A549 (cell line): Measurements from ENCODE around the gene FGF23. TPM values are rescaled to one million over a fixed set of nuclear protein-coding genes. Genes with fewer than 3 reads are reported as not detected.

Experiments
- ATAC-seq, 2 experiments: fragments of 200-7000 bp in 1 of 2; fragments of >200 bp in 1 of 2; cut with Nextera tagmentation in 1 of 2; cut with Tn5 transposase in 1 of 2; 3 replicates each; pipeline versions ENCODE4 v1.8.0 to v1.9.1; 2018 to 2020; ENCODE audit warnings: mild to moderate bottlenecking in 1 of 2, moderate library complexity in 1 of 2
- CTCF ChIA-PET: fragments of 300-600 bp; sonication (Branson Sonifier 250); formaldehyde crosslinking; extraction: SDS; loops from one replicate; lab custom pipeline; 2021; ENCODE audit warnings: antibody characterized with exemption, inconsistent platforms; lab: Yijun Ruan, JAX
- POLR2A ChIA-PET: fragments of 350-600 bp; formaldehyde crosslinking; extraction: SDS; loops from one replicate; lab custom pipeline; 2021; ENCODE audit warnings: antibody characterized with exemption, inconsistent platforms; lab: Yijun Ruan, JAX
- DNase-seq, 2 experiments: peaks; one replicate each; pipeline versions ENCODE4 v3.0.0 to v3.0.0-alpha.2; 2011 to 2016; ENCODE audit warnings: low read depth in 1 of 2, low spot score in 1 of 2
- FAIRE-seq: peaks from 2 replicates; lab custom pipeline; 2011; peaks lifted over from hg19 to GRCh38; lab: Jason Lieb, UNC
- H3K27ac ChIP-seq, 2 experiments: fragments of >200 bp; sonication (Bioruptor Twin); formaldehyde crosslinking; 3 replicates each; pipeline ENCODE4 v1.5.1; 2016 to 2017
- H3K4me1 ChIP-seq: fragments of >200 bp; sonication (Bioruptor Twin); formaldehyde crosslinking; 3 replicates; pipeline ENCODE4 v1.6.1; 2016
- H3K4me2 ChIP-seq: fragments of >200 bp; sonication (Bioruptor Twin); formaldehyde crosslinking; 3 replicates; pipeline ENCODE4 v1.6.1; 2016
- H3K4me3 ChIP-seq: fragments of >200 bp; sonication (Bioruptor Twin); formaldehyde crosslinking; 3 replicates; pipeline ENCODE4 v1.5.1; 2016
- H3K9me3 ChIP-seq: fragments of >200 bp; sonication (Bioruptor Twin); formaldehyde crosslinking; 3 replicates; pipeline ENCODE4 v1.6.1; 2016
- BHLHE40 ChIP-seq: IDR thresholded peaks from 2 replicates; pipeline ENCODE4 v1.6.1; 2012; ENCODE audit warnings: low read depth, low read length, inconsistent platforms
- CBX2 ChIP-seq: fragments of 200-600 bp; sonication (generic); IDR thresholded peaks from 2 replicates; pipeline ENCODE4 v1.6.1; 2016; ENCODE audit warnings: low read depth, mild to moderate bottlenecking, borderline replicate concordance
- EHF ChIP-seq: fragments of 250-450 bp; sonication (Bioruptor Pico); IDR thresholded peaks from 2 replicates; pipeline ENCODE4 v1.5.0; 2020; ENCODE audit warnings: mild to moderate bottlenecking
- FOSB ChIP-seq: fragments of 250-450 bp; sonication (Bioruptor Pico); IDR thresholded peaks from 2 replicates; pipeline ENCODE4 v1.5.0; 2020; ENCODE audit warnings: mild to moderate bottlenecking, moderate library complexity
- FOSL2 ChIP-seq, 2 experiments: fragments of 450-650 bp in 1 of 2; fragments of >200 bp in 1 of 2; sonication (Bioruptor Twin) in 1 of 2; formaldehyde crosslinking; IDR thresholded peaks; 2 replicates each; pipeline versions ENCODE4 v1.5.0 to v1.6.1; 2016 to 2020; ENCODE audit warnings: mild to moderate bottlenecking in 1 of 2, moderate library complexity in 1 of 2
- GATA3 ChIP-seq: IDR thresholded peaks from 2 replicates; pipeline ENCODE4 v1.6.1; 2012; ENCODE audit warnings: borderline replicate concordance
- HOXB13 ChIP-seq: fragments of 250-450 bp; sonication (Bioruptor Pico); IDR thresholded peaks from 2 replicates; pipeline ENCODE4 v1.5.0; 2020; ENCODE audit warnings: low read depth, mild to moderate bottlenecking, moderate library complexity
- HOXB5 ChIP-seq: fragments of 250-450 bp; sonication (Bioruptor Pico); IDR thresholded peaks from 2 replicates; pipeline ENCODE4 v1.5.0; 2020; ENCODE audit warnings: mild to moderate bottlenecking, moderate library complexity
- MAZ ChIP-seq: fragments of 150-350 bp; IDR thresholded peaks from 2 replicates; pipeline ENCODE4 v1.6.1; 2014; ENCODE audit warnings: antibody characterized with exemption, low read depth, low read length, borderline replicate concordance
- MYC ChIP-seq: IDR thresholded peaks from 2 replicates; pipeline ENCODE4 v1.6.1; 2012; ENCODE audit warnings: mild to moderate bottlenecking, inconsistent platforms, low read length, improper control_type of control experiment, borderline replicate concordance
- PHF8 ChIP-seq: fragments of 200-600 bp; sonication (generic); IDR thresholded peaks from 2 replicates; pipeline ENCODE4 v1.6.1; 2016; ENCODE audit warnings: low read depth, mild to moderate bottlenecking, antibody characterized with exemption, moderate library complexity, borderline replicate concordance
- POLR2A ChIP-seq: IDR thresholded peaks from 2 replicates; pipeline ENCODE4 v1.6.1; 2012; ENCODE audit warnings: mild to moderate bottlenecking, low read length
- RFX5 ChIP-seq: fragments of 450-650 bp; IDR thresholded peaks from 2 replicates; pipeline ENCODE4 v1.7.1; 2014; ENCODE audit warnings: antibody characterized with exemption, mild to moderate bottlenecking, moderate library complexity
- RNF2 ChIP-seq: fragments of 200-600 bp; sonication (generic); IDR thresholded peaks from 2 replicates; pipeline ENCODE4 v1.6.1; 2016; ENCODE audit warnings: low read depth, mild to moderate bottlenecking, antibody characterized with exemption, moderate library complexity, borderline replicate concordance
- TFCP2L1 ChIP-seq: fragments of 250-450 bp; sonication (Bioruptor Pico); IDR thresholded peaks from 2 replicates; pipeline ENCODE4 v1.5.0; 2021; ENCODE audit warnings: mild to moderate bottlenecking
- ZC3H11A ChIP-seq: fragments of 450-650 bp; IDR thresholded peaks from 2 replicates; pipeline ENCODE4 v1.6.1; 2014; ENCODE audit warnings: antibody characterized with exemption, mild to moderate bottlenecking
- ZNF302 ChIP-seq: fragments of 250-450 bp; sonication (Bioruptor Pico); IDR thresholded peaks from 2 replicates; pipeline ENCODE4 v1.9.0; 2021; ENCODE audit warnings: inconsistent platforms, mild to moderate bottlenecking, moderate library complexity
- ZSCAN20 ChIP-seq: fragments of 250-450 bp; sonication (Bioruptor Pico); IDR thresholded peaks from 2 replicates; pipeline ENCODE4 v1.8.0; 2022; ENCODE audit warnings: mild to moderate bottlenecking, moderate library complexity
- WGBS: methylation state at CpG from one replicate; pipeline ENCODE4 v1.1.6; 2017; ENCODE audit errors: missing lambda C conversion rate; 5-methylcytosine and 5-hydroxymethylcytosine counted together
- polyA minus RNA-seq: library from RNA; depleted of rRNA, polyadenylated mRNA; stranded (reverse); fragments of >200 nt; gene quantifications from 2 replicates; pipeline ENCODE4 v1.2.3, GENCODE V29; 2011; rRNA and poly(A)+ RNA removed
- polyA plus RNA-seq, 4 experiments: library from polyadenylated mRNA; depleted of rRNA in 3 of 4; stranded (reverse); fragments of >200 nt; fragmentation: RNase III in 1 of 4; extraction: RNeasy Plus Mini Kit Qiagen cat#74134 plus additional on column Dnase treatment in 1 of 4; gene quantifications; 2 replicates in 3 of 4; 3 replicates in 1 of 4; pipeline ENCODE4 v1.2.3, GENCODE V29; 2011 to 2017
- TF ChIP-seq, protein P1 (sequence below): fragments of >200 bp; sonication (Bioruptor Twin); formaldehyde crosslinking; IDR thresholded peaks from 3 replicates; pipeline ENCODE4 v1.5.1; 2016
- TF ChIP-seq, protein P2 (sequence below): fragments of >200 bp; sonication (Bioruptor Twin); formaldehyde crosslinking; IDR thresholded peaks from 3 replicates; pipeline ENCODE4 v1.6.1; 2016
- TF ChIP-seq, protein P3 (sequence below): IDR thresholded peaks from 2 replicates; pipeline ENCODE4 v1.6.1; 2012; ENCODE audit warnings: low read depth, borderline replicate concordance
- TF ChIP-seq, protein P4 (sequence below): fragments of 250-450 bp; sonication (Bioruptor Pico); IDR thresholded peaks from 2 replicates; pipeline ENCODE4 v1.5.0; 2020; ENCODE audit warnings: low read depth, mild to moderate bottlenecking, moderate library complexity

FGF23 gene
- polyA plus RNA-seq (2011; rRNA removed) (not detected in 2 replicates), polyA plus RNA-seq (2017; fragmentation: RNase III; extraction: RNeasy Plus Mini Kit Qiagen cat#74134 plus additional on column Dnase treatment) (not detected in 3 replicates), polyA minus RNA-seq (not detected in 2 replicates)
- polyA plus RNA-seq (2012; cell fraction: cytosol; rRNA removed): not detected in 2 replicates
- polyA plus RNA-seq (2012; cell fraction: nucleus; rRNA removed): not detected in 2 replicates

DNA sequence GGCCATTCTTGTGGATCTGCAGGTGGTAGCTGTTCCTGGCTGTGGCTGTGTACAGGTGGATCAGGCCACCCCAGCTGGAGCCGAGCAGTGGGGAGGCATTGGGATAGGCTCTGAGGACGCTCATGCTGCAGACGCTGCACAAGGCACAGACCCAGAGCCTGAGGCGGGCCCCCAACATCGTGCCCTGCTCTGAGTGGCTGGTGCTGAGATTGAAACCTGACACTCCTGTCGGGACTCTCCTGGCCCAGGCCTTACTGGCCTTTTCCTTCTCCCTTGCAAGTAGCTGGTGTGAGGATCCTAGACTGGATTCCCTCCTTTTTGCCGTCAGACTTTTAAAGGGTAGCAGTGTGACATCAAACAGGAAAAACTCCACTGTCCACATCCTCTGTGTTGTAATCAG lies at the start of gene FGF23:
Gene FGF23 (minus strand): TSS at position 308 of the 400 bp plus-strand sequence. CDS start 130 bp downstream, at position 178.
- no peaks in the 10 kb centered on the region for H3K4me1 ChIP-seq
- DNase-seq (no peak), FAIRE-seq (no peak), ATAC-seq (peak in 1 of 2 experiments; percentile 60; a peak in 3 of 6 replicates)
- H3K4me2 ChIP-seq: no peak within 1 kb of the TSS
- no peak within 1 kb of the TSS for H3K27ac ChIP-seq
- 33% methylated on average over 3 of the region's 7 CpGs for WGBS
- TF ChIP-seq, protein P1, sequence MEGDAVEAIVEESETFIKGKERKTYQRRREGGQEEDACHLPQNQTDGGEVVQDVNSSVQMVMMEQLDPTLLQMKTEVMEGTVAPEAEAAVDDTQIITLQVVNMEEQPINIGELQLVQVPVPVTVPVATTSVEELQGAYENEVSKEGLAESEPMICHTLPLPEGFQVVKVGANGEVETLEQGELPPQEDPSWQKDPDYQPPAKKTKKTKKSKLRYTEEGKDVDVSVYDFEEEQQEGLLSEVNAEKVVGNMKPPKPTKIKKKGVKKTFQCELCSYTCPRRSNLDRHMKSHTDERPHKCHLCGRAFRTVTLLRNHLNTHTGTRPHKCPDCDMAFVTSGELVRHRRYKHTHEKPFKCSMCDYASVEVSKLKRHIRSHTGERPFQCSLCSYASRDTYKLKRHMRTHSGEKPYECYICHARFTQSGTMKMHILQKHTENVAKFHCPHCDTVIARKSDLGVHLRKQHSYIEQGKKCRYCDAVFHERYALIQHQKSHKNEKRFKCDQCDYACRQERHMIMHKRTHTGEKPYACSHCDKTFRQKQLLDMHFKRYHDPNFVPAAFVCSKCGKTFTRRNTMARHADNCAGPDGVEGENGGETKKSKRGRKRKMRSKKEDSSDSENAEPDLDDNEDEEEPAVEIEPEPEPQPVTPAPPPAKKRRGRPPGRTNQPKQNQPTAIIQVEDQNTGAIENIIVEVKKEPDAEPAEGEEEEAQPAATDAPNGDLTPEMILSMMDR: no peak
- TF ChIP-seq, protein P2, sequence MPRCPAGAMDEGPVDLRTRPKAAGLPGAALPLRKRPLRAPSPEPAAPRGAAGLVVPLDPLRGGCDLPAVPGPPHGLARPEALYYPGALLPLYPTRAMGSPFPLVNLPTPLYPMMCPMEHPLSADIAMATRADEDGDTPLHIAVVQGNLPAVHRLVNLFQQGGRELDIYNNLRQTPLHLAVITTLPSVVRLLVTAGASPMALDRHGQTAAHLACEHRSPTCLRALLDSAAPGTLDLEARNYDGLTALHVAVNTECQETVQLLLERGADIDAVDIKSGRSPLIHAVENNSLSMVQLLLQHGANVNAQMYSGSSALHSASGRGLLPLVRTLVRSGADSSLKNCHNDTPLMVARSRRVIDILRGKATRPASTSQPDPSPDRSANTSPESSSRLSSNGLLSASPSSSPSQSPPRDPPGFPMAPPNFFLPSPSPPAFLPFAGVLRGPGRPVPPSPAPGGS: no peak
- TF ChIP-seq HOXB5 (no peak), FOSB (CRISPR knock-in tag) (no peak), ZSCAN20 (no peak), PHF8 (no peak), POLR2A (no peak), RNF2 (no peak), BHLHE40 (no peak), GATA3 (no peak), MAZ (no peak), RFX5 (no peak), ZC3H11A (no peak), TFCP2L1 (CRISPR knock-in tag) (no peak), FOSL2 (IDR thresholded peaks at IDR 0.05) (no peak), FOSL2 (CRISPR knock-in tag; IDR thresholded peaks at IDR 0.05) (no peak)
- TF ChIP-seq, protein P3, sequence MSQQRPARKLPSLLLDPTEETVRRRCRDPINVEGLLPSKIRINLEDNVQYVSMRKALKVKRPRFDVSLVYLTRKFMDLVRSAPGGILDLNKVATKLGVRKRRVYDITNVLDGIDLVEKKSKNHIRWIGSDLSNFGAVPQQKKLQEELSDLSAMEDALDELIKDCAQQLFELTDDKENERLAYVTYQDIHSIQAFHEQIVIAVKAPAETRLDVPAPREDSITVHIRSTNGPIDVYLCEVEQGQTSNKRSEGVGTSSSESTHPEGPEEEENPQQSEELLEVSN: no peak
- TF ChIP-seq, protein P4, sequence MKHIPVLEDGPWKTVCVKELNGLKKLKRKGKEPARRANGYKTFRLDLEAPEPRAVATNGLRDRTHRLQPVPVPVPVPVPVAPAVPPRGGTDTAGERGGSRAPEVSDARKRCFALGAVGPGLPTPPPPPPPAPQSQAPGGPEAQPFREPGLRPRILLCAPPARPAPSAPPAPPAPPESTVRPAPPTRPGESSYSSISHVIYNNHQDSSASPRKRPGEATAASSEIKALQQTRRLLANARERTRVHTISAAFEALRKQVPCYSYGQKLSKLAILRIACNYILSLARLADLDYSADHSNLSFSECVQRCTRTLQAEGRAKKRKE (CRISPR knock-in tag): no peak
- no peaks in the 10 kb centered on the region for H3K9me3 ChIP-seq
- ChIA-PET POLR2A (no interaction called here), CTCF (no interaction called here)
- no peak within 1 kb of the TSS for H3K4me3 ChIP-seq

DNA sequence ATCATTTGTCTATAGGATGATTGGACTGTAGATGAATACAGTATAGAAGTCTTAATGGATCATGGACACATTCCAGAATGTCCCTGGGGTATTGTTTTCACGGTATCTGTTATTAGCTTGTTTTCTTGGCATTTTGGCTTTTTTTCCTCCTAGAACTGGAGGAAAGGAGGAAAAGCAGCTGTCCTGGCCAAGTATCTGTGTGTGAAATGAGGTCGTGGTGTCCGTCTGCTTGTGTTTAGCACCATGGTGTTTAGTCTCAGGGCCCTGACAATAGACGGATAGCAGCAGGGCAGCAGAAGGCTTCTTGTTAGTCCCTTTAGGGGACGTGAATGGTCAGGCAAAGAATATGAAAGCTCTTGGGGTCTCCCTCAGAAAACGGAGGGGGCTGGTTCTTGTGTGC lies 44.9 kb upstream of the FGF23 start:
- WGBS: 41% methylated on average over 6 of the region's 6 CpGs
- ChIA-PET POLR2A (no interaction called here), CTCF (interaction anchor here (1.2 kb wide), 1 partner anchor 9 kb away, joined by 3 read pairs; no protein-coding TSS in a partner anchor)
- Histone ChIP-seq H3K4me3 (no peak overlapping the region), H3K27ac (no peak overlapping the region), H3K4me1 (no peaks in the 10 kb centered on the region)
- FAIRE-seq: no peak
- ATAC-seq: no peak
- DNase-seq: no peak
- no peak for TF ChIP-seq MYC
- no peak for TF ChIP-seq HOXB13 (CRISPR knock-in tag)
- TF ChIP-seq EHF (CRISPR knock-in tag): no peak
- no peak for TF ChIP-seq ZNF302 (CRISPR knock-in tag)
- TF ChIP-seq CBX2: no peak
- TF ChIP-seq, all 56 proteins: peak for 0
- H3K9me3 ChIP-seq: no peaks in the 10 kb centered on the region; the same call in 2 of the 3 replicates
- H3K4me2 ChIP-seq: no peak overlapping the region
